Astrocyte (in vitro differentiated cells and primary cell): ENCODE data around the gene ELAVL3. TPM values are rescaled to one million over a fixed set of nuclear protein-coding genes. Genes with fewer than 3 reads are reported as not detected.

ENCODE experiments used
- DNase-seq: peaks from one replicate; pipeline ENCODE4 v3.0.0-alpha.2; 2010; ENCODE audit warnings: low read depth
- FAIRE-seq: peaks from 2 replicates; lab custom pipeline; 2011; peaks lifted over from hg19 to GRCh38; lab: Jason Lieb, UNC
- H2AFZ ChIP-seq: 2 replicates; pipeline ENCODE4 v1.6.0; 2012; ENCODE audit warnings: low read depth, low read length, inconsistent platforms
- H3K27ac ChIP-seq: 2 replicates; pipeline ENCODE4 v1.5.1; 2011; ENCODE audit warnings: low read depth, low read length, inconsistent platforms
- H3K27me3 ChIP-seq: 2 replicates; pipeline ENCODE4 v1.6.0; 2011; ENCODE audit warnings: low read length, inconsistent platforms; ENCODE audit not compliant: insufficient read depth
- H3K36me3 ChIP-seq: 2 replicates; pipeline ENCODE4 v1.5.1; 2011; ENCODE audit warnings: low read length, inconsistent platforms; ENCODE audit not compliant: insufficient read depth
- H3K4me1 ChIP-seq: 2 replicates; pipeline ENCODE4 v1.5.1; 2011; ENCODE audit warnings: low read length, inconsistent platforms; ENCODE audit not compliant: insufficient read depth
- H3K4me2 ChIP-seq: 2 replicates; pipeline ENCODE4 v1.6.0; 2012; ENCODE audit warnings: low read length, inconsistent platforms
- H3K4me3 ChIP-seq: 2 replicates; pipeline ENCODE4 v1.5.1; 2011; ENCODE audit warnings: low read depth, mild to moderate bottlenecking, low read length, inconsistent platforms; ENCODE audit not compliant: insufficient read depth
- H3K79me2 ChIP-seq: 2 replicates; pipeline ENCODE4 v1.6.0; 2012; ENCODE audit warnings: mild to moderate bottlenecking, low read length, inconsistent platforms; ENCODE audit not compliant: insufficient read depth
- H3K9ac ChIP-seq: 2 replicates; pipeline ENCODE4 v1.6.0; 2012; ENCODE audit warnings: mild to moderate bottlenecking, low read length, inconsistent platforms
- H3K9me3 ChIP-seq: 2 replicates; pipeline ENCODE4 v1.5.1; 2012; ENCODE audit warnings: low read depth, mild to moderate bottlenecking, low read length, inconsistent platforms; ENCODE audit not compliant: insufficient read depth
- H4K20me1 ChIP-seq: 2 replicates; pipeline ENCODE4 v1.6.0; 2012; ENCODE audit warnings: low read length, inconsistent platforms; ENCODE audit not compliant: insufficient read depth
- H3K27ac Mint-ChIP-seq: one replicate; pipeline ENCODE4 v1.8.0; 2021; ENCODE audit warnings: mild to moderate bottlenecking, mixed read lengths; ENCODE audit not compliant: unreplicated experiment
- H3K27me3 Mint-ChIP-seq: one replicate; pipeline ENCODE4 v1.8.0; 2021; ENCODE audit warnings: low read depth, mixed read lengths; ENCODE audit not compliant: unreplicated experiment
- H3K36me3 Mint-ChIP-seq: one replicate; pipeline ENCODE4 v1.8.0; 2021; ENCODE audit warnings: low read depth, mixed read lengths; ENCODE audit not compliant: unreplicated experiment
- H3K4me1 Mint-ChIP-seq: one replicate; pipeline ENCODE4 v1.8.0; 2021; ENCODE audit warnings: low read depth, mixed read lengths; ENCODE audit not compliant: unreplicated experiment
- H3K4me3 Mint-ChIP-seq: one replicate; pipeline ENCODE4 v1.8.0; 2021; ENCODE audit warnings: mild to moderate bottlenecking, moderate library complexity, mixed read lengths; ENCODE audit not compliant: unreplicated experiment
- H3K9me3 Mint-ChIP-seq: one replicate; pipeline ENCODE4 v1.8.0; 2021; ENCODE audit warnings: mild to moderate bottlenecking, mixed read lengths; ENCODE audit not compliant: unreplicated experiment
- EZH2 ChIP-seq: IDR thresholded peaks from 2 replicates; pipeline ENCODE4 v1.6.1; 2012; ENCODE audit warnings: mild to moderate bottlenecking, low read length, inconsistent platforms; ENCODE audit not compliant: insufficient read depth
- microRNA-seq: library from miRNA; unstranded; fragments of <30 nt; microRNA quantifications from one replicate; pipeline ENCODE4 v1.2.0, GENCODE V29; 2020
- total RNA-seq: library from RNA; stranded (reverse); gene quantifications from 2 replicates; pipeline ENCODE4 v1.2.1, GENCODE V29; 2021
- TF ChIP-seq, protein P1 (sequence below): IDR thresholded peaks from 2 replicates; pipeline ENCODE4 v1.5.1; 2011; ENCODE audit warnings: low read depth, mild to moderate bottlenecking, inconsistent platforms, low read length, moderate library complexity; ENCODE audit not compliant: insufficient read depth

ELAVL3 gene
- total RNA-seq, 1 donor from 2014 or later: not detected

GRCh38 chr19:11404588-11405222 is 76.1 kb downstream of the ELAVL3 start:
- H3K79me2 ChIP-seq: no peaks in the 10 kb centered on the region
- H2AFZ ChIP-seq: no peak overlapping the region
- no peak overlapping the region for H3K4me3 Mint-ChIP-seq
- peaks cover 1% of the 10 kb centered on the region for H3K9me3 Mint-ChIP-seq
- H3K27ac Mint-ChIP-seq: no peak overlapping the region
- no peaks in the 10 kb centered on the region for H3K9me3 ChIP-seq
- H3K27ac ChIP-seq: no peak overlapping the region
- no peaks in the 10 kb centered on the region for H3K4me1 ChIP-seq
- no peak overlapping the region for H3K9ac ChIP-seq
- H3K4me1 Mint-ChIP-seq: no peaks in the 10 kb centered on the region
- peaks cover 3% of the 10 kb centered on the region for H3K27me3 ChIP-seq
- no peak overlapping the region for H3K4me2 ChIP-seq
- no peaks in the 10 kb centered on the region for H4K20me1 ChIP-seq
- H3K4me3 ChIP-seq: no peak overlapping the region
- FAIRE-seq: no peak
- H3K36me3 ChIP-seq: no peaks in the 10 kb centered on the region
- TF ChIP-seq, protein P1, sequence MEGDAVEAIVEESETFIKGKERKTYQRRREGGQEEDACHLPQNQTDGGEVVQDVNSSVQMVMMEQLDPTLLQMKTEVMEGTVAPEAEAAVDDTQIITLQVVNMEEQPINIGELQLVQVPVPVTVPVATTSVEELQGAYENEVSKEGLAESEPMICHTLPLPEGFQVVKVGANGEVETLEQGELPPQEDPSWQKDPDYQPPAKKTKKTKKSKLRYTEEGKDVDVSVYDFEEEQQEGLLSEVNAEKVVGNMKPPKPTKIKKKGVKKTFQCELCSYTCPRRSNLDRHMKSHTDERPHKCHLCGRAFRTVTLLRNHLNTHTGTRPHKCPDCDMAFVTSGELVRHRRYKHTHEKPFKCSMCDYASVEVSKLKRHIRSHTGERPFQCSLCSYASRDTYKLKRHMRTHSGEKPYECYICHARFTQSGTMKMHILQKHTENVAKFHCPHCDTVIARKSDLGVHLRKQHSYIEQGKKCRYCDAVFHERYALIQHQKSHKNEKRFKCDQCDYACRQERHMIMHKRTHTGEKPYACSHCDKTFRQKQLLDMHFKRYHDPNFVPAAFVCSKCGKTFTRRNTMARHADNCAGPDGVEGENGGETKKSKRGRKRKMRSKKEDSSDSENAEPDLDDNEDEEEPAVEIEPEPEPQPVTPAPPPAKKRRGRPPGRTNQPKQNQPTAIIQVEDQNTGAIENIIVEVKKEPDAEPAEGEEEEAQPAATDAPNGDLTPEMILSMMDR: no peak
- no peak for TF ChIP-seq EZH2
- H3K27me3 Mint-ChIP-seq: no peaks in the 10 kb centered on the region
- no peak for DNase-seq
- no peaks in the 10 kb centered on the region for H3K36me3 Mint-ChIP-seq

DNA sequence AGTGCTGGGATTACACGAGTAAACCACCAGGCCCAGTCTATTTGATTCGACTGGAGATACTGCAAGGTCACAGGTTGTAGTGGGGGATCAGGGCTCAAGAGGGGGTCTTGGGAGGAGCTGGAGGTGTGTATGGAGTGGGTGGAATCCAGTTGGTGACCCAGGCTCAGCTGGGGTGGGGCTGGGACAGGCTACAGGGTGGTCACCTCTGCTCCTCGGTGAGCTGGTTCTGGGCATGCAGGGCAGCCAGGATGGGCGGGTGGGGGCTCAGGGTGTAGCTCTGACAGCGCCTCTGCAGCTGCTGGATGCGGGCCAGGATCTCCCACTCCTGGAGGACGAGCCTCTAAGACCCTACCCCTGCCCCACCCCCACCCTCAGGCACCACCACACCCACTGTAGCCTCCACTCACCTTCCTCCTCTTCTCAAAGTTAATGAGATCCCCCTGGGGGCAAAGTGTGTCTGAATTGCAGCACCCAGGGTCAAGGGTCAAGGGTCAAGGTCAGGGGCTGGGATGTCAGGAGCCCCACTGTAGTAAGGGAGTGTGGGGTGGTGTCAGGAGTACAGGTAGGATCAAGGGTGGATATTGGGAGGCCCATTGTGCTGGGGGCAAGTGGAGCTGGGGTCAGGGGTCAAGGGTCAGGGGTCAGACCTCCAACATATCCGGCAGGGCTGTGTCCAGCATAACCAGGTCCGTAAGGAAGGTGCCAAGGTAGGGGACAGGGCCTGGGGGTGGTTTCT is 78.9 kb downstream of the ELAVL3 start:
- TF ChIP-seq, protein P1: no peak
- TF ChIP-seq EZH2: no peak
- Histone ChIP-seq H3K79me2 (no peaks in the 10 kb centered on the region), H3K4me1 (no peaks in the 10 kb centered on the region), H3K27ac (no peak overlapping the region), H4K20me1 (no peaks in the 10 kb centered on the region), H3K9ac (no peak overlapping the region), H3K27me3 (peaks cover 3% of the 10 kb centered on the region), H3K36me3 (no peaks in the 10 kb centered on the region), H3K4me3 (no peak overlapping the region), H3K4me2 (no peak overlapping the region), H2AFZ (no peak overlapping the region), H3K9me3 (no peaks in the 10 kb centered on the region)
- no peak overlapping the region for H3K4me3 Mint-ChIP-seq
- no peaks in the 10 kb centered on the region for H3K27me3 Mint-ChIP-seq
- no peaks in the 10 kb centered on the region for H3K36me3 Mint-ChIP-seq
- H3K4me1 Mint-ChIP-seq: no peaks in the 10 kb centered on the region
- H3K27ac Mint-ChIP-seq: no peak overlapping the region
- FAIRE-seq: no peak
- H3K9me3 Mint-ChIP-seq: peaks cover 1% of the 10 kb centered on the region
- DNase-seq: no peak

Small RNA genes lying within 50 kb of the gene (microRNA-seq; reads per million reads assigned to microRNA genes)
- not detected for gene MIR7974

Other genes with a start within 250 kb of the ELAVL3 start
- gene ANGPTL8, start 241.4 kb downstream of the ELAVL3 start, total RNA-seq: not detected in 2 replicates
- 38.3 and 48.2 TPM in 2 replicates for gene DOCK6, start 218.5 kb downstream of the ELAVL3 start, total RNA-seq
- gene TSPAN16, start 184.9 kb downstream of the ELAVL3 start, total RNA-seq: not detected in 2 replicates
- gene RAB3D, start 141.4 kb downstream of the ELAVL3 start, total RNA-seq: 8.0 and 14.4 TPM in 2 replicates
- 45.0 and 46.0 TPM in 2 replicates for gene TMEM205, start 134.8 kb downstream of the ELAVL3 start, total RNA-seq
- gene CCDC159, start 134.5 kb downstream of the ELAVL3 start, total RNA-seq: 11.8 and 14.8 TPM in 2 replicates
- 37.8 and 46.6 TPM in 2 replicates for gene PLPPR2, start 125.6 kb downstream of the ELAVL3 start, total RNA-seq
- 1.7 and 1.8 TPM in 2 replicates for gene SWSAP1, start 106.4 kb downstream of the ELAVL3 start, total RNA-seq
- gene EPOR, start 96.7 kb downstream of the ELAVL3 start, total RNA-seq: 4.4 and 4.7 TPM in 2 replicates
- 1.3 and 3.6 TPM in 2 replicates for gene RGL3, start 61.7 kb downstream of the ELAVL3 start, total RNA-seq
- 0.62 and 0.66 TPM in 2 replicates for gene ODAD3, start 45.9 kb downstream of the ELAVL3 start, total RNA-seq
- gene PRKCSH, start 45.4 kb downstream of the ELAVL3 start, total RNA-seq: 405 and 431 TPM in 2 replicates
- 5.5 and 7.6 TPM in 2 replicates for gene ZNF653, start 24.8 kb upstream of the ELAVL3 start, total RNA-seq
- 17.8 and 21.9 TPM in 2 replicates for gene ECSIT, start 48.1 kb upstream of the ELAVL3 start, total RNA-seq
- 201 and 236 TPM in 2 replicates for gene CNN1, start 57.8 kb upstream of the ELAVL3 start, total RNA-seq
- 75.7 and 78.8 TPM in 2 replicates for gene ELOF1, start 78.2 kb upstream of the ELAVL3 start, total RNA-seq
- not detected in 2 replicates for gene ACP5, start 96.6 kb upstream of the ELAVL3 start, total RNA-seq
- 20.4 and 20.5 TPM in 2 replicates for gene ZNF627, start 116.4 kb upstream of the ELAVL3 start, total RNA-seq